Sigmoid colon (tissue), 7 donors: ENCODE data around the gene UBQLN4. TPM values are rescaled to one million over a fixed set of nuclear protein-coding genes. Genes with fewer than 3 reads are reported as not detected.

Experiments used
- DNase-seq: peaks from one replicate; pipeline ENCODE4 v3.0.0-alpha.2; 2019
- H3K27ac ChIP-seq, 4 donors: fragments of 200-600 bp; sonication (generic); one replicate each; pipeline ENCODE4 v1.5.1; 2016 to 2019; ENCODE audit warnings: mild to moderate bottlenecking in 1 of 4
- H3K27me3 ChIP-seq, 3 donors: fragments of 200-600 bp; sonication (generic); one replicate each; pipeline ENCODE4 v1.5.1; 2019; ENCODE audit warnings: mild to moderate bottlenecking in 1 of 3
- H3K36me3 ChIP-seq, 4 donors: fragments of 200-600 bp; sonication (generic); one replicate each; pipeline ENCODE4 v1.5.1; 2016 to 2019
- H3K4me1 ChIP-seq, 4 donors: fragments of 200-600 bp; sonication (generic); one replicate each; pipeline ENCODE4 v1.5.1; 2017 to 2019
- H3K4me3 ChIP-seq, 4 donors: fragments of 200-600 bp; sonication (generic); one replicate each; pipeline ENCODE4 v1.5.1; 2017 to 2019; ENCODE audit warnings: mild to moderate bottlenecking in 2 of 4, moderate library complexity in 1 of 4
- H3K9me3 ChIP-seq, 4 donors: fragments of 200-600 bp in 3 of 4; sonication (generic) in 3 of 4; one replicate each; pipeline versions ENCODE4 v1.5.1 to v1.6.1; 2013 to 2019
- CTCF ChIP-seq, 4 experiments: fragments of 450-650 bp in 3 of 4; fragments of 200-600 bp in 1 of 4; IDR thresholded peaks; one replicate each; pipeline ENCODE4 v1.5.1; 2016 to 2019; ENCODE audit warnings: antibody characterized with exemption in 4 of 4, mild to moderate bottlenecking in 3 of 4, moderate library complexity in 2 of 4
- EP300 ChIP-seq, 4 donors: sonication (generic); formaldehyde crosslinking; IDR thresholded peaks; one replicate each; pipeline ENCODE4 v1.6.1; 2017; ENCODE audit warnings: antibody characterized with exemption in 4 of 4
- POLR2A ChIP-seq, 2 donors: fragments of 450-650 bp; IDR thresholded peaks; one replicate each; pipeline ENCODE4 v1.6.1; 2016; ENCODE audit warnings: antibody characterized with exemption in 2 of 2, mild to moderate bottlenecking in 2 of 2, moderate library complexity in 2 of 2
- POLR2AphosphoS5 ChIP-seq, 4 donors: sonication (generic); formaldehyde crosslinking; IDR thresholded peaks; one replicate each; pipeline ENCODE4 v1.6.1; 2017; ENCODE audit warnings: antibody characterized with exemption in 4 of 4
- WGBS, 2 donors: extraction: QIAGEN DNeasy Blood & Tissue Kit; methylation state at CpG; one replicate each; pipeline ENCODE4 v1.1.7; 2013; 5-methylcytosine and 5-hydroxymethylcytosine counted together
- intact Hi-C: fragments of 100-400 bp; cut with DNase I; formaldehyde crosslinking; loops from one replicate; pipeline ENCODE4 v1.15.1; 2023
- polyA plus RNA-seq, 3 donors: library from polyadenylated mRNA; stranded (reverse); fragments of 200-250 nt; gene quantifications; one replicate each; pipeline ENCODE4 v1.2.3, GENCODE V29; 2013
- total RNA-seq, 4 donors: library from RNA; depleted of rRNA; stranded (reverse); fragments of >200 nt; gene quantifications; one replicate each; pipeline ENCODE4 v1.1.0, GENCODE V29; 2016
- donor health status: healthy with polysubstance abuse.
- donor health status: Bipolar disorder and iron deficiency.
- donor health status: healthy.

The UBQLN4 gene
- total and polyA plus RNA-seq, 7 donors: 11.4 to 23.6 (median 19.1) TPM

GRCh38 chr1:156056326-156056849 is 2.8 kb upstream of the UBQLN4 start:
- 96 to 100% methylated on average over 1 of the region's 1 CpG for WGBS, 2 donors
- no peak overlapping the region for H3K4me3 ChIP-seq
- H3K9me3 ChIP-seq: no peaks in the 10 kb centered on the region
- peaks cover 0 to 32% (median 13%) of the 10 kb centered on the region in 4 donors for H3K4me1 ChIP-seq
- H3K27me3 ChIP-seq: no peaks in the 10 kb centered on the region
- no peak for TF ChIP-seq CTCF (IDR thresholded peaks at IDR 0.05)
- TF ChIP-seq POLR2AphosphoS5 (IDR thresholded peaks at IDR 0.05): no peak
- TF ChIP-seq POLR2A (IDR thresholded peaks at IDR 0.05): no peak
- no peak for TF ChIP-seq EP300 (IDR thresholded peaks at IDR 0.05)
- peaks cover 0 to 11% (median under 1%) of the 10 kb centered on the region in 4 donors for H3K36me3 ChIP-seq
- no peak for DNase-seq
- H3K27ac ChIP-seq: no peak overlapping the region
- intact Hi-C loops: no loop called here

GRCh38 chr1:156055281-156056048 is 1.9 kb upstream of the UBQLN4 start:
- Histone ChIP-seq H3K4me3 (peak overlapping the region; percentile 73 to 94 (median 87)), H3K27me3 (no peaks in the 10 kb centered on the region), H3K9me3 (no peaks in the 10 kb centered on the region), H3K27ac (peak overlapping the region; percentile 86 to 97 (median 92)), H3K4me1 (peaks cover 0 to 32% (median 13%) of the 10 kb centered on the region in 4 donors), H3K36me3 (peaks cover 0 to 13% (median 2%) of the 10 kb centered on the region in 4 donors)
- intact Hi-C loops: loop anchor here (2.0 kb wide), 3 partner anchors 27 to 75 kb away; partner anchors contain the start of gene MEX3A
- TF ChIP-seq CTCF (IDR thresholded peaks at IDR 0.05): no peak
- no peak for TF ChIP-seq POLR2A (IDR thresholded peaks at IDR 0.05)
- TF ChIP-seq POLR2AphosphoS5 (IDR thresholded peaks at IDR 0.05): no peak
- TF ChIP-seq EP300 (IDR thresholded peaks at IDR 0.05): no peak
- 20 to 21% methylated on average over 17 of the region's 17 CpGs for WGBS, 2 donors
- no peak for DNase-seq

- peak; percentile 98 for DNase-seq
- WGBS, 2 donors: 0% methylated on average over 53 of the region's 53 CpGs
- Histone ChIP-seq H3K36me3 (peaks cover 0 to 21% (median 6%) of the 10 kb centered on the region in 4 donors), H3K9me3 (no peaks in the 10 kb centered on the region), H3K4me3 (peak within 1 kb of the TSS; percentile 73 to 94 (median 87)), H3K27me3 (no peaks in the 10 kb centered on the region), H3K27ac (peak within 1 kb of the TSS; percentile 86 to 97 (median 92)), H3K4me1 (peaks cover 0 to 32% (median 13%) of the 10 kb centered on the region in 4 donors)
- TF ChIP-seq CTCF (IDR thresholded peaks at IDR 0.05): no peak
- TF ChIP-seq EP300 (IDR thresholded peaks at IDR 0.05): no peak
- peak; percentile 9 to 40 for TF ChIP-seq POLR2A (IDR thresholded peaks at IDR 0.05)
- TF ChIP-seq POLR2AphosphoS5 (IDR thresholded peaks at IDR 0.05): peak; percentile 60 to 87 (median 84)
- intact Hi-C loops: loop anchor here (2.0 kb wide), 3 partner anchors 28 to 76 kb away; partner anchors contain the start of gene MEX3A
Measured at GRCh38 chr1:156054500-156055280, 1.1 kb upstream of the UBQLN4 start, which contains the start of gene LAMTOR2. LAMTOR2 (plus strand) TSS chr1:156054782; CDS start chr1:156054890, 108 bp downstream.

- peak overlapping the region; percentile 86 to 97 (median 92) for H3K27ac ChIP-seq
- 1 to 3% methylated on average over 63 of the region's 63 CpGs for WGBS, 2 donors
- intact Hi-C loops: no loop called here
- H3K4me1 ChIP-seq: peaks cover 0 to 32% (median 13%) of the 10 kb centered on the region in 4 donors
- peaks cover 0 to 30% (median 15%) of the 10 kb centered on the region in 4 donors for H3K36me3 ChIP-seq
- TF ChIP-seq POLR2AphosphoS5 (IDR thresholded peaks at IDR 0.05) (no peak), CTCF (IDR thresholded peaks at IDR 0.05) (no peak), EP300 (IDR thresholded peaks at IDR 0.05) (no peak)
- peak; percentile 78 for DNase-seq
- H3K4me3 ChIP-seq: peak overlapping the region; percentile 73 to 94 (median 87)
- no peaks in the 10 kb centered on the region for H3K27me3 ChIP-seq
- no peaks in the 10 kb centered on the region for H3K9me3 ChIP-seq
Measured at GRCh38 chr1:156052862-156053767, 483 bp downstream of the UBQLN4 start.
